GDM1 (cell line): ENCODE data around the gene FGFBP2.

Experiments used
- DNase-seq: peaks from one replicate; lab custom pipeline; 2025; lab: John Stamatoyannopoulos, UW

The FGFBP2 gene

GRCh38 chr4:15968551-15969300 lies 5.8 kb upstream of the FGFBP2 start:
- DNase-seq: no peak

GRCh38 chr4:15965325-15965724 lies 2.4 kb upstream of the FGFBP2 start:
- DNase-seq: no peak

GRCh38 chr4:15964159-15964558 lies 1.2 kb upstream of the FGFBP2 start:
- no peak for DNase-seq

- peak; percentile 12 for DNase-seq
Observed at GRCh38 chr4:15963576-15963975, 601 bp upstream of the FGFBP2 start.

GRCh38 chr4:15961781-15962510 lies 1.0 kb downstream of the FGFBP2 start:
- no peak for DNase-seq

GRCh38 chr4:15958562-15958961 lies 4.4 kb downstream of the FGFBP2 start:
- no peak for DNase-seq

- DNase-seq: peak; percentile 55
Observed at GRCh38 chr4:15956179-15956850, 6.7 kb downstream of the FGFBP2 start.

- no peak for DNase-seq
Observed at GRCh38 chr4:15955670-15956069, 7.3 kb downstream of the FGFBP2 start.

GRCh38 chr4:15953625-15954024 lies 9.3 kb downstream of the FGFBP2 start:
- no peak for DNase-seq

- no peak for DNase-seq
Observed at GRCh38 chr4:15951781-15952180, 11.2 kb downstream of the FGFBP2 start.

- no peak for DNase-seq
Observed at GRCh38 chr4:15948826-15949225, 14.1 kb downstream of the FGFBP2 start.

- DNase-seq: no peak
Observed at GRCh38 chr4:15947684-15948083, 15.3 kb downstream of the FGFBP2 start.

GRCh38 chr4:15945516-15945915 lies 17.5 kb downstream of the FGFBP2 start:
- DNase-seq: no peak

GRCh38 chr4:15944895-15945294 lies 18.1 kb downstream of the FGFBP2 start:
- DNase-seq: no peak

GRCh38 chr4:15942283-15942682 lies 20.7 kb downstream of the FGFBP2 start:
- DNase-seq: no peak

GRCh38 chr4:15938640-15939039 lies 24.3 kb downstream of the FGFBP2 start, which contains the start of gene FGFBP1:
Gene FGFBP1 (minus strand): TSS chr4:15938740. CDS start chr4:15936632, 2,108 bp downstream.
- DNase-seq: no peak

- no peak for DNase-seq
Observed at GRCh38 chr4:15938182-15938581, 24.8 kb downstream of the FGFBP2 start.

GRCh38 chr4:15936495-15936894 lies 26.5 kb downstream of the FGFBP2 start:
- no peak for DNase-seq

- DNase-seq: no peak
Observed at GRCh38 chr4:15935504-15936402, 27.2 kb downstream of the FGFBP2 start.

- DNase-seq: no peak
Observed at GRCh38 chr4:15934259-15934658, 28.7 kb downstream of the FGFBP2 start.

- no peak for DNase-seq
Observed at GRCh38 chr4:15931451-15932210, 31.3 kb downstream of the FGFBP2 start.
